T-helper 9 cell (primary cell): ENCODE measurements around the gene NEK11.

Source experiments
- DNase-seq: peaks from one replicate; pipeline ENCODE4 v3.0.0-alpha.2; 2020
- total RNA-seq, 2 donors: gene quantifications; one replicate each; lab custom pipeline; 2026; lab: John Stamatoyannopoulos, UW

NEK11 gene
- 7.0 to 7.8 reads per million in 2 donors for total RNA-seq

DNA sequence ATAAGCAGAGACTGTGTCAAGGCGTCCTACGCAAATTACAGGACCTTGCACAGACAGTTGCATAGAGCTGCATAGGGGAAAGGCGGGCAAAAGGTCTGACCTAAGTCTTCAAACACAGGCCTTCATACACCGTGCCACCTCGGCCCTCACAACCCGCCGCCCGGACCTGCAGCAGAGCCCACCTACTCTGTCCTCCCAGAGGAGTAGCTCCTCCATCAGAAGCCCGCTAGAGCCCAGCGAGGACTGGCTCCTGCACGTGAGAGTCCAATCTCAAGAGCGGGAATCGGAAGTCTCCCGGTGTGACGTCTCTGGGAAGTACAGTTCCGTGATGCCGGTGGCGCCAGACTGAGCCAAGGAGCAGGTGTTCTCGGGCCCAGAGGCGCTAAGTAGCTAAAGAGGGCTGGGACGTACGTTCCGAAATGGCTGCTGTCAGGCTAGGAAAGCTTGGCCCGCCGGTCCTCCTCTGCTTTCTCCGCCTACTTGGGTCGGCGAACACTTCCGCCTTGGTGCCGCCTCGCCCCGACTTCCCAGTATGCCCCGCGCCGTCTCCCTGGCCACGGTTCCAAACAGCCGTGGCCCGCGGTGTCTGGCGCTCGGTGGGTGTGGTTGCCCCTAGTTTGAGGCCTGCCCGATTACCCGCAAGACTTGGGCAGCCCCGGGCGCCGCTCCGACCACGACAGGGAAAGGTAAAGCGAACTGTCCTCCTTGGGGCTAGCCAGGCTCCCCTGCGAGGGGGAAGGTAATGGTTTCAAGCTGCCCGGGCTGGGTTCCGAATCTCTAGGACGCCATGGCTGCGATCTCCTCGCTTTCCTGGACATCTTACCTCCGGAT lies at the start of gene NEK11, which contains the start of gene ASTE1:
Gene NEK11, plus strand, starts transcription at position 557 of the 831 bp plus-strand sequence. CDS start 2,832 bp downstream, outside the sequence.
Gene ASTE1, minus strand, starts transcription at position 505 of the 831 bp plus-strand sequence. CDS start 1,519 bp downstream, outside the sequence.
- DNase-seq, result peak; percentile 88

- DNase-seq, result no peak
Measured at GRCh38 chr3:130979117-130979516, 47.6 kb upstream of the NEK11 start.

GRCh38 chr3:130981469-130981868 lies 45.2 kb upstream of the NEK11 start:
- no peak for DNase-seq

- DNase-seq, result no peak
Measured at GRCh38 chr3:130990282-130990681, 36.4 kb upstream of the NEK11 start.

GRCh38 chr3:130991126-130991525 lies 35.6 kb upstream of the NEK11 start:
- DNase-seq, result no peak

- DNase-seq, result no peak
Measured at GRCh38 chr3:130992344-130992743, 34.3 kb upstream of the NEK11 start.

- no peak for DNase-seq
Measured at GRCh38 chr3:130997289-130997688, 29.4 kb upstream of the NEK11 start.

DNA sequence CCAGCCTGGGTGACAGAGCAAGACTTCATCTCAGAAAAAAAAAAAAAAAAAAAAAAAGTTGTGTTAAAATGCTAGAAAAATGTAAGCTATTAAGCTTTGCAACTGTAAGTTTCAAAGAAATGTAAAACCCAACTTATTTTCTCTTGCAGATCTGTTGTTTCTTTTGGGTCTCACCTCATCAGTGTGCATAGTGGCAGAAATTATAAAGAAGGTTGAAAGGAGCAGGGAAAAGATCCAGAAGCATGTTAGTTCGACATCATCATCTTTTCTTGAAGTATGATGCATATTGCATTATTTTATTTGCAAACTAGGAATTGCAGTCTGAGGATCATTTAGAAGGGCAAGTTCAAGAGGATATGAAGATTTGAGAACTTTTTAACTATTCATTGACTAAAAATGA lies 25.6 kb upstream of the NEK11 start:
- no peak for DNase-seq

- no peak for DNase-seq
Measured at GRCh38 chr3:131004603-131005002, 22.1 kb upstream of the NEK11 start.

DNA sequence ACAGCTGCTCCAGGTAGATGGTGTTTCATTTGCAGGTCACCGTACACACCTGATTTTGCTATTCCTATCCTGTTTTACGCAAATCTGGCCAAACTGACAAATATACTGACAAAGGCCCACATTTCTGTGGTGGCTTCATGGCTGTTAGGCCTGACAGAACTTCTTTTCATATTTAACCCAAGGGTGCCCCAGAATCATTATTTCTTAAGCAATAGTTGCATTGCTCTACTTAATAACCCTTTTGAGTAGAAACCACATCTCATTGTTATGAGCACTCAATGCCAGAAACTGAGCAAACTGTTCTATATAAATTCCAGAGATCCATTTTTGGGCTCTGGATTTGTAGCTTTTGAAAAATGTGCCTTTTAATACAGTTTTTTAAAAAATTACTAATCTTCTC lies 19.4 kb upstream of the NEK11 start:
- no peak for DNase-seq

DNA sequence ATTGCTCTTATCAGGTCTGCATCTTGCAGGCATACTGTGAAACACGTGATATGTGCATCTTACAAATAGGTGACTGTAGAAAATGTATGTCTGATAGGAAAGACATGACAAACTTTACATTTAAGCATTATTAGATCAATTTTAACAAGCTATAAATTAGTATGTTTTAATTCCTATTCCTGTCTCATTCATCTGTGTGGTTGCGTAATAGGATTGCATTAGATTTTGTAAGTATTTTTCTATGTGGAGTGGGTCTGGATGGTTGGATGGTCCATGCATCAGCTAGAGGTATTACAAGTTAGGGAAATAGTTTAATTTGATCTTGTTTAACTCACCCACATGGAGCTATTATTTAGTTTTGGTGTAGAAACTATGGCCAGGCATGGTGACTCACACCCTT lies 18.9 kb upstream of the NEK11 start:
- no peak for DNase-seq

- DNase-seq, result no peak
Measured at GRCh38 chr3:131008326-131008725, 18.4 kb upstream of the NEK11 start.

GRCh38 chr3:131009698-131010097 lies 17.0 kb upstream of the NEK11 start:
- no peak for DNase-seq

GRCh38 chr3:131018970-131019369 lies 7.7 kb upstream of the NEK11 start:
- DNase-seq, result no peak

DNA sequence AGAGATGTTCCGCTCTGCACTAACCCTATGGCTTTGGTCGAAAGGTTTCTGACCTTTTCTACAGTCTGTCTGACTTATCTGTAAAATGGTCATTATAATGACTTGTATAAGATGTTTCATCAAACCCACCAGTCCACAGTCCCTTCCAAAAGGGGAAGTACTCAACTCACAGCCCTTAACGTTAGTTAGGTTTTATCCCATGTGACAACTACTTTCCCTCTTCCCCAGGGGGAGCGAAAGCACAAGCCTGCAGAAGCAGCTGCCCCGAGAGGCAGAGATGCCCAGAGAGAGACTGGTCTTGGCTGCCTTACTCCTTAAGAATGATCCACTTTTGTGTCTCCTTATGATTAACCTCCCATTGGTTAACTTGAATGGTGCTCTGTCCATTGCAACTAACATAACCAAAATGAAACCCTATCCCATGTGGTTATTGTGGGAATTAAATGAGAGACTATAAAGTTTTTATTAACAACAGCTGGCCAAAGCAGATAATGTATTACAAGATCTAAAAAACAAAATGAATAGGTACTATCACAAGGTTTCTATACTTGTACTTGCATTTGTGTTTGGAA lies 6.5 kb upstream of the NEK11 start:
- DNase-seq, result no peak

- no peak for DNase-seq
Measured at GRCh38 chr3:131025539-131025938, 1.1 kb upstream of the NEK11 start.

GRCh38 chr3:131028844-131029243 lies 2.2 kb downstream of the NEK11 start:
- DNase-seq, result no peak

DNA sequence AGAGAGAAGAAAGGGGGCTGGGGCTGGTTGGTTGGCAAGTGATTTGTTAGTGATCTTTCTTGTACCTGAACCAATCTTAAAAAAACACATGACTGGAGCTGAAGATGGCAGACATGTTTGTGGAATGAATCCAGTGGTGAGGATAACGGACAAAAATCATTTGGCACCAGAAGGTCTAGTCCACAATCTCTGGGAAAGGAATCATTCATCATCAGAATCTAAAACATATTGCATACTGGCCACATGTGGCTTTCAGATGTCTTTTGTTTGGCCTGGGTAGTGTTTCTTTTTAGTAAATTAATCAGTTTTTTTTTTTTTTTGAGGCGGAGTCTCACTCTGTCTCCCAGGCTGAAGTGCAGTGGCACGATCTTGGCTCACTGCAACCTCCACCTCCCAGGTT lies 5.0 kb downstream of the NEK11 start:
- no peak for DNase-seq

DNA sequence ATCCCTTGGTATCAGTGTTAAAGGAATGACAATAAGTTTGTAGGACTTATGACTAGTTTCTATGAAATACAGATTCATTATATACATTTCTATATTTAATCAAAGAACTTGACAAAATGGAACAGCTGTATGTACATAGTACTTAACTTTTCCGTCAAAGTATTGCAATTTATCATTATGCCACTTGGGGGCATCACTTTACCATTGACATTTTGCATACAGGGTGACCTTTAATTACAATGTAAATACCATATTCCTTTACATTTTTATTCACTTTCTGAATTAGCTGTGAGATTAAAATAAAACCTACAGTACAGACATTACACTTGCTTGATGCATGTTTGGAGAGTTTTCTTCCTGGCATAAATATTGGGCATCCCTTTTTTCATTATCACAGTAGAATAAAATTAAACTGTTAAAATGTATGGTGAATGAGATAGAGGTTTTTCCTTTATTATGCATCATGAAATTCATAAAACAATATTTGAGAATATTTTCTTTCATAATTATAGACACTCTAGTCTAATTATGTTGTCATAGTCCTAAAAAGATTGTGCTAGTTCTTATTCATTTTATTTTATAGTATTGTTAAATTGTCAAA lies 6.9 kb downstream of the NEK11 start:
- DNase-seq, result no peak

GRCh38 chr3:131036200-131036816 lies 9.6 kb downstream of the NEK11 start:
- no peak for DNase-seq

DNA sequence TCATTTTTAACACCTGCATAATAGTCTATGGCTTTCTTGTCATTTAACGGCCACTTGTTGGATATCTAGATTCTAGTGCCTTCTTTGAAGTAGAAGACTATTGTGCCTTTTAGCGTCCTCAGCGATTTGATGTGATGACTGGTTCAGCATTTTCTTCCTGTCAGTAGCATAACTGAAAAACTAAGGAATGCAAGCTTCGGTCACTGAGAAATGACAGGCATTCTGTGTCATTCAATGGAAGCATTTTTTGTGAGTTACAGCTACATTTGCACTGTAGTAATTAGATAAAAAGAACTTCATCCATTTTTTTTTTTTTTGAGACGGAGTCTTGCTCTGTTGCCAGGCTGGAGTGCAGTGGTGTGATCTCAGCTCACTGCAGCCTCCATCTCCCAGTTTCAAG lies 10.3 kb downstream of the NEK11 start:
- DNase-seq, result no peak

GRCh38 chr3:131038326-131038725 lies 11.6 kb downstream of the NEK11 start:
- DNase-seq, result no peak

DNA sequence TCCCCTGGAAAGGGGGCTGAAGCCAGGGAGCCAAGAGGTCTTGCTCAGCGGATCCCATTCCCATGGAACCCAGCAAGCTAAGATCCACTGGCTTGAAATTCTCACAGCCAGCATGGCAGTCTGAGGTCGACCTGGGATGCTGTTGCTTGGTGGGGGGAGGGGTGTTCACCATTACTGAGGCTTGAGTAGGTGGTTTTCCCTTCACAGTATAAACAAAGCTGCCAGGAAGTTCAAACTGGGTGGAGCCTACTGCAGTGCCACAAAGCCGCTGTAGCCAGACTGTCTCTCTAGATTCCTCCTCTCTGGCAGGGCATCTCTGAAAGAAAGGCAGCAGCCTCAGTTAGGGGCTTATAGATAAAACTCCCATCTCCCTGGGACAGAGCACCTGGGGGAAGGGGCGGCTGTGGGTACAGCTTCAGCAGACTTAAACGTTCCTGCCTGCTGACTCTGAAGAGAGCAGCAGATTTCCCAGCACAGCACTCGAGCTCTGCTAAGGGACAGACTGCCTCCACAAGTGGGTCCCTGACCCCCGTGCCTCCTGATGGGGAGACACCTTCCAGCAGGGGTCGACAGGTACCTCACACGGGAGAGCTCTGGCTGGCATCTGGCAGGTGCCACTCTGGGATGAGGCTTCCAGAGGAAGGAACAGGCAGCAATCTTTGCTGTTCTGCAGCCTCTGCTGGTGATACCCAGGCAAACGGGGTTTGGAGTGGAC lies 15.8 kb downstream of the NEK11 start:
- DNase-seq, result peak; percentile 5
